ENCODE measurements around the gene DFFB. TPM values are rescaled to one million over a fixed set of nuclear protein-coding genes. Genes with fewer than 3 reads are reported as not detected.

The DFFB gene
- total RNA-seq, 1 experiment from 2014 or later, result 9.0 TPM

- no peaks in the 10 kb centered on the region for H3K27me3 ChIP-seq (ENCODE audit: insufficient read depth, low read length)
- no peak overlapping the region for H3K4me2 ChIP-seq (ENCODE audit: low read length)
- H2AFZ ChIP-seq (ENCODE audit: low read depth, low read length, poor library complexity, severe bottlenecking), result no peak overlapping the region
- H3K79me2 ChIP-seq (ENCODE audit: insufficient read depth, low read length), result peaks cover 3% of the 10 kb centered on the region
- CTCF ChIA-PET, result no interaction called here
- no peaks in the 10 kb centered on the region for H4K20me1 ChIP-seq (ENCODE audit: insufficient read depth)
- no TSS peak for BruUV-seq (replicated peaks)
- H3K4me3 ChIP-seq (replicated peaks in 1 of 2; ENCODE audit: low read depth in 1 of 2, low read length in 2 of 2), result no peak overlapping the region
- RAD21 ChIA-PET (ENCODE audit: low non-redundant PET in 1 of 2, low total read pairs in 2 of 2, uncharacterized antibody in 2 of 2, unreplicated experiment in 2 of 2), result no interaction called here
- no peaks in the 10 kb centered on the region for H3K36me3 ChIP-seq (ENCODE audit: control insufficient read depth in 1 of 2, insufficient read depth in 2 of 2, low read length in 2 of 2)
- POLR2A ChIA-PET, result no interaction called here
- no peak overlapping the region for H3K27ac ChIP-seq (ENCODE audit: low read depth, low read length)
- no peaks in the 10 kb centered on the region for H3K9me2 ChIP-seq (ENCODE audit: insufficient read depth)
- peaks cover 2 to 11% of the 10 kb centered on the region in 2 experiments; a peak in 2 of 4 replicates for H3K4me1 ChIP-seq (ENCODE audit: control insufficient read depth in 1 of 2, insufficient read depth in 2 of 2, low read length in 2 of 2)
- TF ChIP-seq FOSL1 (IDR thresholded peaks at IDR 0.05; ENCODE audit: low read depth) (no peak), ZBTB33 (IDR thresholded peaks at IDR 0.05; ENCODE audit: extremely low read depth, insufficient replicate concordance, low read length) (no peak), CEBPB (IDR thresholded peaks at IDR 0.05; ENCODE audit: low read depth) (no peak), EZH2phosphoT487 (IDR thresholded peaks at IDR 0.05; ENCODE audit: borderline replicate concordance) (no peak), REST (IDR thresholded peaks at IDR 0.05; ENCODE audit: low read depth) (no peak), MAX (IDR thresholded peaks at IDR 0.05) (no peak), ZFX (IDR thresholded peaks at IDR 0.05) (no peak), YY1 (IDR thresholded peaks at IDR 0.05; ENCODE audit: extremely low read depth, insufficient replicate concordance, low read depth, low read length) (no peak), CTCF (IDR thresholded peaks at IDR 0.05 in 2 of 3, conservative IDR thresholded peaks at IDR 0.05 in 1 of 3; ENCODE audit: borderline replicate concordance in 1 of 3, insufficient read depth in 1 of 3, low read depth in 2 of 3, low read length in 2 of 3) (no peak), SRF (IDR thresholded peaks at IDR 0.05; ENCODE audit: low read depth) (no peak), ZNF274 (IDR thresholded peaks at IDR 0.05; ENCODE audit: low read depth, low read length) (no peak), JUND (IDR thresholded peaks at IDR 0.05) (no peak), EZH2 (IDR thresholded peaks at IDR 0.05) (no peak)
- intact Hi-C loops (cut with micrococcal nuclease), result loop anchor here (5.0 kb wide), 1 partner anchor 238 kb away; no protein-coding TSS in a partner anchor
- no peak for DNase-seq (ENCODE audit: low read depth, low spot score)
- ATAC-seq, result no peak
- no peak overlapping the region for H3K9ac ChIP-seq (ENCODE audit: low read length)
- no peaks in the 10 kb centered on the region for H3K9me3 ChIP-seq (ENCODE audit: control insufficient read depth in 1 of 2, insufficient read depth in 1 of 2, low read depth in 1 of 2, low read length in 2 of 2)
Observed at GRCh38 chr1:3904843-3905185, 47.5 kb downstream of the DFFB start.
